Suprapubic skin (tissue), 4 donors: ENCODE data around the gene ROBO1. TPM values are rescaled to one million over a fixed set of nuclear protein-coding genes. Genes with fewer than 3 reads are reported as not detected.

Experiments used
- DNase-seq, 2 donors: peaks; one replicate each; pipeline ENCODE4 v3.0.0-alpha.2; 2019; ENCODE audit warnings: low spot score in 2 of 2
- H3K27ac ChIP-seq: fragments of 200-600 bp; sonication (generic); one replicate; pipeline ENCODE4 v1.5.1; 2019
- H3K27me3 ChIP-seq: fragments of 200-600 bp; sonication (generic); one replicate; pipeline ENCODE4 v1.5.1; 2019
- H3K36me3 ChIP-seq: fragments of 200-600 bp; sonication (generic); one replicate; pipeline ENCODE4 v1.5.1; 2019
- H3K4me1 ChIP-seq: fragments of 200-600 bp; sonication (generic); one replicate; pipeline ENCODE4 v1.5.1; 2019
- H3K4me3 ChIP-seq: fragments of 200-600 bp; sonication (generic); one replicate; pipeline ENCODE4 v1.5.1; 2019; ENCODE audit warnings: mild to moderate bottlenecking
- H3K9me3 ChIP-seq: fragments of 200-600 bp; sonication (generic); one replicate; pipeline ENCODE4 v1.5.1; 2019
- EP300 ChIP-seq: sonication (generic); formaldehyde crosslinking; IDR thresholded peaks from one replicate; pipeline ENCODE4 v1.6.1; 2017; ENCODE audit warnings: antibody characterized with exemption
- POLR2A ChIP-seq, 2 donors: fragments of 450-650 bp; IDR thresholded peaks; one replicate each; pipeline ENCODE4 v1.6.1; 2017; ENCODE audit warnings: antibody characterized with exemption in 2 of 2, mild to moderate bottlenecking in 2 of 2, moderate library complexity in 2 of 2
- POLR2AphosphoS5 ChIP-seq, 3 donors: sonication (generic); formaldehyde crosslinking; IDR thresholded peaks; one replicate each; pipeline ENCODE4 v1.6.1; 2017; ENCODE audit warnings: antibody characterized with exemption in 3 of 3
- WGBS: methylation state at CpG from one replicate; pipeline ENCODE4 v1.1.5; 2018; 5-methylcytosine and 5-hydroxymethylcytosine counted together
- total RNA-seq, 4 donors: library from RNA; depleted of rRNA; stranded (reverse); fragments of >200 nt; gene quantifications; one replicate each; pipeline ENCODE4 v1.1.0, GENCODE V29; 2016
- TF ChIP-seq, protein P1 (sequence below), 2 donors: fragments of 200-600 bp in 1 of 2; fragments of 450-650 bp in 1 of 2; sonication (generic) in 1 of 2; IDR thresholded peaks; one replicate each; pipeline ENCODE4 v1.5.1; 2016 to 2019; ENCODE audit warnings: antibody characterized with exemption in 2 of 2, mild to moderate bottlenecking in 1 of 2, moderate library complexity in 1 of 2

The ROBO1 gene
- total RNA-seq, 4 donors from 2014 or later, result 67.7 to 80.3 (median 71.3) TPM

DNA sequence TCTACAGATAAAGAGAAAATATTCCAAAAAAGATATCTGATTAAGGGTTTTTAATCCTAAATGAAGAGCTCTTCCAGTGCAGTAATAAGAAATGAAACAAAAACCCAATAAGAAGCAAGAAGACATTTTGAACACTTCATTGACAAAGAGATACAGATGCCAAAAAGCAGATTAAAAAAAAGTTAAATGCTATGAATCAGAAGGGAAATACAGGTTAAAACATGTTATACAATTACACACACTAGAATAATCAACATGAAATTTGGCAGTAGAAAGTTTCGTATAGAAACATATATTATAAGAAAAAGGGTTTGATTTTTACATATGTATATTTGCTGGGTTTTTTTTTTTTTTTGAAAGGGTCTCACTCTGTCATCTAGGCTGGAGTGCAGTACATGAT, 135.0 kb downstream of the ROBO1 start:
- Histone ChIP-seq H3K36me3 (no peaks in the 10 kb centered on the region), H3K27me3 (no peaks in the 10 kb centered on the region), H3K4me3 (no peak overlapping the region), H3K27ac (no peak overlapping the region), H3K4me1 (no peaks in the 10 kb centered on the region), H3K9me3 (no peaks in the 10 kb centered on the region)
- no peak for TF ChIP-seq POLR2A (IDR thresholded peaks at IDR 0.05)
- no peak for TF ChIP-seq POLR2AphosphoS5 (IDR thresholded peaks at IDR 0.05)
- TF ChIP-seq, protein P1, sequence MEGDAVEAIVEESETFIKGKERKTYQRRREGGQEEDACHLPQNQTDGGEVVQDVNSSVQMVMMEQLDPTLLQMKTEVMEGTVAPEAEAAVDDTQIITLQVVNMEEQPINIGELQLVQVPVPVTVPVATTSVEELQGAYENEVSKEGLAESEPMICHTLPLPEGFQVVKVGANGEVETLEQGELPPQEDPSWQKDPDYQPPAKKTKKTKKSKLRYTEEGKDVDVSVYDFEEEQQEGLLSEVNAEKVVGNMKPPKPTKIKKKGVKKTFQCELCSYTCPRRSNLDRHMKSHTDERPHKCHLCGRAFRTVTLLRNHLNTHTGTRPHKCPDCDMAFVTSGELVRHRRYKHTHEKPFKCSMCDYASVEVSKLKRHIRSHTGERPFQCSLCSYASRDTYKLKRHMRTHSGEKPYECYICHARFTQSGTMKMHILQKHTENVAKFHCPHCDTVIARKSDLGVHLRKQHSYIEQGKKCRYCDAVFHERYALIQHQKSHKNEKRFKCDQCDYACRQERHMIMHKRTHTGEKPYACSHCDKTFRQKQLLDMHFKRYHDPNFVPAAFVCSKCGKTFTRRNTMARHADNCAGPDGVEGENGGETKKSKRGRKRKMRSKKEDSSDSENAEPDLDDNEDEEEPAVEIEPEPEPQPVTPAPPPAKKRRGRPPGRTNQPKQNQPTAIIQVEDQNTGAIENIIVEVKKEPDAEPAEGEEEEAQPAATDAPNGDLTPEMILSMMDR (IDR thresholded peaks at IDR 0.05), result no peak
- TF ChIP-seq EP300, result no peak
- 43% methylated on average over 1 of the region's 1 CpG for WGBS
- no peak for DNase-seq

DNA sequence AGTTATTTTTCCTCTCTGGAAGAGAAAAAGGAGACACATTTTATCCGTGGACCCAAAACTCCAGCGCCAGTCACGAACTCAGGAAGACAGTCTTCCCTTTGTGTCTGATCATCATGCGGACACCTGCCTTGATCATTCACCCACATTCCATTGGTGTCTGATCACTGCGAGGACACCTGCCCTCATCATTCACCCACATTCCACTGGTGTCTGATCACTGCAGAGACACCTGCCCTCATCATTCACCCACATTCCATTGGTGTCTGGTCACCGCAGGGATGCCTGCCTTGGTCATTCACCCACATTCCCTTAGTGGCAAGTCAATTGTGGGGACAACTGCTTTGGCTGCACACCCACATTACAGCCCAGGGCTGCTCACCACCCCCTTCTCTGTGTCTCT, 148.9 kb downstream of the ROBO1 start:
- no peak overlapping the region for H3K4me3 ChIP-seq
- no peaks in the 10 kb centered on the region for H3K27me3 ChIP-seq
- TF ChIP-seq EP300, result no peak
- TF ChIP-seq, protein P1 (IDR thresholded peaks at IDR 0.05), result no peak
- no peak for TF ChIP-seq POLR2AphosphoS5 (IDR thresholded peaks at IDR 0.05)
- no peak for TF ChIP-seq POLR2A (IDR thresholded peaks at IDR 0.05)
- H3K36me3 ChIP-seq, result no peaks in the 10 kb centered on the region
- WGBS, result 93% methylated on average over 6 of the region's 6 CpGs
- no peak overlapping the region for H3K27ac ChIP-seq
- DNase-seq, result no peak
- peaks cover 14% of the 10 kb centered on the region for H3K9me3 ChIP-seq
- H3K4me1 ChIP-seq, result no peaks in the 10 kb centered on the region

DNA sequence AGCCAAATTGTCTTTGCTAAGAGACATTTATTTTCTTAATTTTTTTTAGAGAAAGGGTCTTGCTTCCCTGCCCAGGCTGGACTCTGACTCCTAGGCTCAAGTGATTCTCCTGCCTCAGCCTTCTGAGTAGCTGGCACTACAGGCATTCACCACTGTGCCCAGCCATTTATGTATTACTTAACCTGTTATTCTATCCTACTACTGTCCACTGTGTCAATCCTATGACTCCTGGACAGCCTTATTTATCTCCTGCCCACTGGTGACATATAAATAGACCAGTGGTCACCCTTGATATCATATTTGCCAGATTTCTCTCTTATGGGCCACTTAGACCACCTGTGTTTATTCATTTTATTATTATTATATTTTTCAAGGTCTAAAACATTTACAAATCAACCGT, 161.4 kb downstream of the ROBO1 start:
- TF ChIP-seq POLR2AphosphoS5 (IDR thresholded peaks at IDR 0.05) (no peak), POLR2A (IDR thresholded peaks at IDR 0.05) (no peak), EP300 (no peak)
- TF ChIP-seq, protein P1 (IDR thresholded peaks at IDR 0.05), result no peak
- H3K9me3 ChIP-seq, result no peaks in the 10 kb centered on the region
- no peak for DNase-seq
- H3K27me3 ChIP-seq, result no peaks in the 10 kb centered on the region
- no peaks in the 10 kb centered on the region for H3K4me1 ChIP-seq
- no peak overlapping the region for H3K4me3 ChIP-seq
- H3K36me3 ChIP-seq, result no peaks in the 10 kb centered on the region
- no peak overlapping the region for H3K27ac ChIP-seq
- 92% methylated on average over 1 of the region's 1 CpG for WGBS

DNA sequence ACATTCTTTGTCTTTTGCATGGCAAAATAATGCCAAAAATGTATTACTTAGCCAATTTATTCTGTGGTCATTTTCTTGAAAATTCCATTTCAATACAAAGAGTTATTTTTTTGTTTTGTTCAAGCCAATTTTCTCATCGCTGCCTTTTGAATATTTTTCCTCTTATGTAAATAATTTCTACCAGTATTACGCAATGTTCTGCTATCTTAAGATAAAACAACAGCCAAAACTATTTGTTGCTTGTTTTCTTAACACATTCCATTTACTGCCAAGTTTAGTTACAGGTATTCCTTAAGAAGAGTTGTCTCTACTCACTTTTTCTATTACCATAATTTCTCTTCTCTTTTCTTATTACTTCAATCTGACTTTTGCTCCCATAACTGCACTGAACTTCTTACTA, 163.1 kb downstream of the ROBO1 start:
- TF ChIP-seq POLR2AphosphoS5 (IDR thresholded peaks at IDR 0.05) (no peak), POLR2A (IDR thresholded peaks at IDR 0.05) (no peak), EP300 (no peak)
- TF ChIP-seq, protein P1 (IDR thresholded peaks at IDR 0.05), result no peak
- WGBS, result 46% methylated on average over 2 of the region's 2 CpGs

DNA sequence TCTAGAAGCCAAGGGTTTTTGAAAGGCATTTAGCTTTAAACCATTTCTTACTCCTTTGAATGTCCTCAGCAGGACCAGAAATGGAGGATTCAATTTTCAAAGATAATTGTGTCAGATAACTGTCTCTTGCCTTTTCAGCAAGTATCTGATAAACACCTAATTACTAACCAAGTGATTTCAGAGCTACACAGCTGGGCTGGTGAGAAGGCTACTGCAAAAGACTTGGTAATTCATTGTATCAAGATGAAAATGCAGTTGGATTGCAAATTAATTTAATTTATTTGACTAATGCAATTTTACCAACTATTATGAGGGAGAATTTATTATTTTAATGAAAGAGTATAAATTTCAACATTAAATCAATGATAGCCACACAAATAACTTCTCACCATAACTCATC, 165.4 kb downstream of the ROBO1 start:
- Histone ChIP-seq H3K27ac (no peak overlapping the region), H3K9me3 (no peaks in the 10 kb centered on the region), H3K4me3 (no peak overlapping the region), H3K36me3 (no peaks in the 10 kb centered on the region), H3K27me3 (no peaks in the 10 kb centered on the region), H3K4me1 (no peaks in the 10 kb centered on the region)
- TF ChIP-seq, protein P1 (IDR thresholded peaks at IDR 0.05), result no peak
- TF ChIP-seq POLR2AphosphoS5 (IDR thresholded peaks at IDR 0.05) (no peak), POLR2A (IDR thresholded peaks at IDR 0.05) (no peak), EP300 (no peak)
- no peak for DNase-seq

More for the DNA sequence above, 163.1 kb downstream of the ROBO1 start:
- Histone ChIP-seq H3K27ac (no peak overlapping the region), H3K9me3 (no peaks in the 10 kb centered on the region), H3K27me3 (no peaks in the 10 kb centered on the region), H3K36me3 (no peaks in the 10 kb centered on the region), H3K4me1 (no peaks in the 10 kb centered on the region), H3K4me3 (no peak overlapping the region)
- no peak for DNase-seq
